Uterus (tissue), 4 donors: ENCODE results near the gene GPR162. TPM values are rescaled to one million over a fixed set of nuclear protein-coding genes. Genes with fewer than 3 reads are reported as not detected.

Experiments
- DNase-seq, 2 donors: peaks; one replicate each; pipeline ENCODE4 v3.0.0-alpha.2; 2019 to 2020
- H3K27ac ChIP-seq, 2 donors: fragments of 200-600 bp; sonication (generic); 1 replicate in 1 of 2; 2 replicates in 1 of 2; pipeline ENCODE4 v1.5.1; 2016 to 2018
- H3K27me3 ChIP-seq, 2 donors: fragments of 200-600 bp; sonication (generic); one replicate each; pipeline ENCODE4 v1.5.1; 2018 to 2019; ENCODE audit warnings: control low read depth in 1 of 2
- H3K36me3 ChIP-seq, 2 donors: fragments of 200-600 bp; sonication (generic); one replicate each; pipeline ENCODE4 v1.5.1; 2019; ENCODE audit warnings: control low read depth in 1 of 2
- H3K4me1 ChIP-seq, 2 donors: fragments of 200-600 bp; sonication (generic); one replicate each; pipeline ENCODE4 v1.5.1; 2018 to 2019; ENCODE audit warnings: control low read depth in 1 of 2
- H3K4me3 ChIP-seq, 2 donors: fragments of 200-600 bp; sonication (generic); 1 replicate in 1 of 2; 2 replicates in 1 of 2; pipeline ENCODE4 v1.5.1; 2018 to 2019; ENCODE audit warnings: mild to moderate bottlenecking in 1 of 2
- H3K9me3 ChIP-seq, 2 donors: fragments of 200-600 bp; sonication (generic); one replicate each; pipeline ENCODE4 v1.5.1; 2019; ENCODE audit warnings: control low read depth in 1 of 2
- CTCF ChIP-seq, 4 experiments: fragments of 200-600 bp in 2 of 4; fragments of 450-650 bp in 2 of 4; sonication (generic) in 2 of 4; IDR thresholded peaks; one replicate each; pipeline ENCODE4 v1.5.1; 2016 to 2019; ENCODE audit warnings: antibody characterized with exemption in 4 of 4, mild to moderate bottlenecking in 2 of 4, moderate library complexity in 1 of 4
- POLR2A ChIP-seq, 2 donors: fragments of 450-650 bp; IDR thresholded peaks; one replicate each; pipeline ENCODE4 v1.6.1; 2016; ENCODE audit warnings: antibody characterized with exemption in 2 of 2, mild to moderate bottlenecking in 1 of 2, moderate library complexity in 1 of 2
- intact Hi-C: fragments of 100-400 bp; cut with DNase I; formaldehyde crosslinking; loops from one replicate; pipeline ENCODE4 v1.15.1; 2023; ENCODE audit warnings: low total_unique reads
- total RNA-seq, 4 donors: library from RNA; depleted of rRNA in 3 of 4; stranded (reverse); fragments of >200 nt in 3 of 4; gene quantifications; one replicate each; pipeline versions ENCODE4 v1.1.0 to v1.2.4, GENCODE V29; 2014 to 2023
- donor health status: DM: yes; HTN: yes; CAD: no.

Gene GPR162
- total RNA-seq, 4 donors from 2014 or later = 0.29 to 23.1 (median 3.4) TPM

GRCh38 chr12:6818222-6818621 lies 3.4 kb upstream of the GPR162 start:
- intact Hi-C loops = no loop called here
- DNase-seq = no peak

GRCh38 chr12:6818645-6819044 lies 3.0 kb upstream of the GPR162 start:
- Histone ChIP-seq H3K27me3 (peaks cover 0 to 4% of the 10 kb centered on the region in 2 donors), H3K4me1 (no peaks in the 10 kb centered on the region), H3K4me3 (no peak overlapping the region), H3K9me3 (no peaks in the 10 kb centered on the region), H3K36me3 (no peaks in the 10 kb centered on the region), H3K27ac (no peak overlapping the region)
- DNase-seq = no peak
- TF ChIP-seq POLR2A (IDR thresholded peaks at IDR 0.05) (no peak), CTCF (IDR thresholded peaks at IDR 0.05) (no peak)
- intact Hi-C loops = no loop called here

More at GRCh38 chr12:6818222-6818621, 3.4 kb upstream of the GPR162 start:
- TF ChIP-seq POLR2A (IDR thresholded peaks at IDR 0.05) = no peak
- TF ChIP-seq CTCF (IDR thresholded peaks at IDR 0.05) = no peak
- Histone ChIP-seq H3K36me3 (no peaks in the 10 kb centered on the region), H3K27me3 (peaks cover 0 to 4% of the 10 kb centered on the region in 2 donors), H3K4me1 (no peaks in the 10 kb centered on the region), H3K4me3 (no peak overlapping the region), H3K9me3 (no peaks in the 10 kb centered on the region), H3K27ac (no peak overlapping the region)

- Histone ChIP-seq H3K9me3 (no peaks in the 10 kb centered on the region), H3K36me3 (no peaks in the 10 kb centered on the region), H3K27me3 (peaks cover 0 to 4% of the 10 kb centered on the region in 2 donors), H3K4me1 (no peaks in the 10 kb centered on the region), H3K27ac (no peak overlapping the region), H3K4me3 (no peak overlapping the region)
- no peak for DNase-seq
- intact Hi-C loops = loop anchor here (10.0 kb wide), 1 partner anchor 65 kb away; the partner anchor contains the start of gene MLF2
- no peak for TF ChIP-seq POLR2A (IDR thresholded peaks at IDR 0.05)
- TF ChIP-seq CTCF (IDR thresholded peaks at IDR 0.05) = no peak
Measured at GRCh38 chr12:6819106-6820030, 2.3 kb upstream of the GPR162 start.

GRCh38 chr12:6820166-6820565 lies 1.5 kb upstream of the GPR162 start:
- H3K4me1 ChIP-seq = no peaks in the 10 kb centered on the region
- intact Hi-C loops = loop anchor here (10.0 kb wide), 1 partner anchor 65 kb away; the partner anchor contains the start of gene MLF2
- DNase-seq = no peak
- H3K27ac ChIP-seq = no peak overlapping the region
- no peaks in the 10 kb centered on the region for H3K36me3 ChIP-seq
- no peak overlapping the region for H3K4me3 ChIP-seq
- peaks cover 0 to 4% of the 10 kb centered on the region in 2 donors for H3K27me3 ChIP-seq
- no peaks in the 10 kb centered on the region for H3K9me3 ChIP-seq
- no peak for TF ChIP-seq POLR2A (IDR thresholded peaks at IDR 0.05)
- no peak for TF ChIP-seq CTCF (IDR thresholded peaks at IDR 0.05)
